NCI-H345 treated with DMSO at 0.1 percent for 48 hours (cell line): Measurements from ENCODE around the gene UCK1.

Experiments used
- DNase-seq: peaks from one replicate; lab custom pipeline; 2025; ENCODE audit not compliant: unreplicated experiment; lab: John Stamatoyannopoulos, UW

The UCK1 gene

GRCh38 chr9:131477816-131478419 lies 53.1 kb downstream of the UCK1 start:
- no peak for DNase-seq

GRCh38 chr9:131477367-131477766 lies 53.7 kb downstream of the UCK1 start:
- no peak for DNase-seq

GRCh38 chr9:131476777-131477345 lies 54.2 kb downstream of the UCK1 start:
- DNase-seq: no peak

- DNase-seq: no peak
Observed at GRCh38 chr9:131475956-131476776, 54.9 kb downstream of the UCK1 start.

- no peak for DNase-seq
Observed at GRCh38 chr9:131475111-131475955, 55.7 kb downstream of the UCK1 start.

GRCh38 chr9:131474711-131475110 lies 56.4 kb downstream of the UCK1 start:
- DNase-seq: no peak

GRCh38 chr9:131473891-131474290 lies 57.2 kb downstream of the UCK1 start:
- DNase-seq: no peak
